GM19351 (cell line): ENCODE results near the gene SLC36A1.

Experiments
- ATAC-seq: cut with Tn5 transposase; IDR thresholded peaks from one replicate; pipeline ENCODE4 v1.9.1; 2021; ENCODE audit warnings: mild to moderate bottlenecking, moderate library complexity; ENCODE audit not compliant: unreplicated experiment

Gene SLC36A1

DNA sequence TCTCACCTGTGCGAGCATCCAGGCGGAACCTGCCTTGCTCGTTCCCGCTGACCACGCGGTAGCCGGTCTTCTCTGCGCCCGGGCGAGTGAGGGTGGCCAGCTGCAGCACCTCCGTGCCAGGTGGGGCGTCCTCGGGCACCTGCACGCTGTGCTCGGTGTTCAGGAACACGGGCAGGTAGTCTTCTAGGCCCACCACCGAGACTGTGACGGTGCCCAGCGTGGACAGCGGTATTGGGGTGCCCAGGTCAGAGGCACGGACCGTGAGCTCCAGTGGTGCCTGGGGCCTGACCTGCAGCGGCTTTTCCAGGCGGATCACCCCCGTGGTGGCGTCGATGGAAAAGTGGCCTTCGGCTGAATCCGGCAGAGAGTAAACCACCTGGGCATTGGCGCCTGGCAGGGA lies 84.2 kb downstream of the SLC36A1 start:
- no peak for ATAC-seq

DNA sequence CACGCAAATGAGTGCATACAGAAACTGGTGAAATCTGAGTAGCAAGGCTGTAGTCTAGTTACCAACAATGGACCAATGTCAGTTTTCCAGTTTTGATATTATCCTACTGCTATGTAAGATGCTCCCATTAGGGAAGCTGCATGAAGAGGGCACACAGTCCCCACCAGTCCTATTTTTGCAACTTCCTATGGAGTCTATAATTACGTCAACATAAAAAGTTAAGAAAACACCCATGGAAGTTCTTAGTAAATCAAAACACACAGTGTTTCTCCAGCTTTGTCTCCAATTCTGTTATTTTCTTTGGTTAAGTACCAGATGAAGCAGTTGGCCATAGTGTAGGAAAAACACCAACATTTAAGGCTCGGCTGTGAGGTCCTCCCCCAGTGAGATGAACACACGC lies 85.0 kb downstream of the SLC36A1 start:
- ATAC-seq = no peak

DNA sequence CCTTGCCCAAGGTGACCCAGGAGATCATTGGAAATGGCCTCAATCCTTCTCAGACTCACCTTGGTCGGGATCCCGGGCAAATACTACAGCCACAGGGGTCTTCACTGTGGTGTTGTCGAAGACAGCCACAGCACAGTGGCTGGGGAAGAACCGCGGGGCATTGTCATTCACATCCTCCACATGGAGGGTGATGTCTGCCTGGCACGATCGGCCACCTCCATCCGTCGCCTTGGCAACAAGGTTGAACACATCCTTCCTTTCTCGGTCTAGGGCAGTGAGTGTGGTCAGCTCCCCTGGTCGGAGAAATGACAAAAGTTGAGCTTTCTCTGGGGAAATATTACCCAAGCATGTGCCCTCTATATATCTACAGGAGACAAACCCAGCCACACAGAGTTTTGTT lies 86.9 kb downstream of the SLC36A1 start:
- no peak for ATAC-seq

- no peak for ATAC-seq
These were observed 89.6 kb downstream of the SLC36A1 start for GRCh38 chr5:151537044-151537443.

DNA sequence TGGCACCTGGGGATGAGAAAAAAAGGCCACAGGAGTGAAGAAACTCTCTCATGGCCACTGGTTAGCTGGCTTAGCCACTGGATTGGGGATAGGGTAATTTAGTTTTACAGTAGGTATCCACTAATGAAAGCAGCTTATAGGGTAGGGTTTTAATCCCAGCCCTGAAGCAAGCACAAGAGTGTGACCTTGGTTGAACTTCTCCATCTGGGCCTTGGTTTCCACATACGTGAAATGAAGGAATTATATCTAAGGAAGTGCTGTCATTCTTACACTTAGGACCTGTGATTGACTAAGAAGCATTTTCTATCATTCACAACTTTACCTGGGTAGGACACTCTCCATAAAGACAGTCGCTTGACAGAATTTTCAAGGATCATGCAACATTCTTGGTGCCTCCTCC lies 94.2 kb downstream of the SLC36A1 start:
- ATAC-seq = no peak
